Neuron (in vitro differentiated cells): ENCODE measurements around the gene MEF2B.
"Not testable (repeated sequence)": the region's sequence is repeated elsewhere in the genome, so short reads cannot be mapped to it uniquely, and the experiment has no call there.

Experiments used
- H2AFZ ChIP-seq: one replicate; pipeline ENCODE4 v1.6.1; 2013; ENCODE audit warnings: low read depth, mild to moderate bottlenecking, inconsistent platforms, low read length, moderate library complexity
- H3K27me3 ChIP-seq: one replicate; pipeline ENCODE4 v1.6.1; 2013; ENCODE audit warnings: low read length; ENCODE audit not compliant: insufficient read depth
- H3K36me3 ChIP-seq: one replicate; pipeline ENCODE4 v1.6.1; 2013; ENCODE audit warnings: low read length; ENCODE audit not compliant: insufficient read depth
- H3K4me1 ChIP-seq: one replicate; pipeline ENCODE4 v1.6.1; 2013; ENCODE audit warnings: low read length; ENCODE audit not compliant: insufficient read depth
- H3K4me3 ChIP-seq: 2 replicates; pipeline ENCODE4 v1.5.1; 2013; ENCODE audit warnings: mild to moderate bottlenecking, low read length, moderate library complexity
- H3K9me3 ChIP-seq: one replicate; pipeline ENCODE4 v1.6.1; 2013; ENCODE audit warnings: low read length

MEF2B gene

GRCh38 chr19:19120308-19121231 is 49.5 kb downstream of the MEF2B start:
- Histone ChIP-seq H3K27me3 (no peaks in the 10 kb centered on the region), H3K4me3 (no peak overlapping the region), H3K4me1 (no peaks in the 10 kb centered on the region), H3K9me3 (peaks cover 2% of the 10 kb centered on the region), H2AFZ (no peak overlapping the region), H3K36me3 (peaks cover 19% of the 10 kb centered on the region)

GRCh38 chr19:19119325-19120237 is 50.5 kb downstream of the MEF2B start:
- Histone ChIP-seq H3K9me3 (peaks cover 2% of the 10 kb centered on the region), H2AFZ (no peak overlapping the region), H3K4me1 (no peaks in the 10 kb centered on the region), H3K36me3 (peaks cover 19% of the 10 kb centered on the region), H3K27me3 (no peaks in the 10 kb centered on the region), H3K4me3 (no peak overlapping the region)

- Histone ChIP-seq H3K9me3 (no peaks in the 10 kb centered on the region), H3K36me3 (peaks cover 10% of the 10 kb centered on the region), H3K4me3 (no peak overlapping the region), H2AFZ (no peak overlapping the region), H3K27me3 (no peaks in the 10 kb centered on the region), H3K4me1 (peaks cover 10% of the 10 kb centered on the region)
These were observed 54.1 kb downstream of the MEF2B start for GRCh38 chr19:19115954-19116353.

GRCh38 chr19:19113040-19113626 is 56.9 kb downstream of the MEF2B start:
- Histone ChIP-seq H3K36me3 (no peaks in the 10 kb centered on the region), H3K4me3 (no peak overlapping the region), H2AFZ (peak overlapping the region; percentile 17), H3K4me1 (peaks cover 10% of the 10 kb centered on the region), H3K27me3 (no peaks in the 10 kb centered on the region), H3K9me3 (no peaks in the 10 kb centered on the region)

- Histone ChIP-seq H3K9me3 (no peaks in the 10 kb centered on the region), H3K36me3 (no peaks in the 10 kb centered on the region), H3K27me3 (no peaks in the 10 kb centered on the region), H3K4me1 (peaks cover 10% of the 10 kb centered on the region), H2AFZ (no peak overlapping the region), H3K4me3 (no peak overlapping the region)
These were observed 58.0 kb downstream of the MEF2B start for GRCh38 chr19:19111967-19112580.

- H2AFZ ChIP-seq, result no peak overlapping the region
- H3K9me3 ChIP-seq, result no peaks in the 10 kb centered on the region
- peaks cover 10% of the 10 kb centered on the region for H3K4me1 ChIP-seq
- no peaks in the 10 kb centered on the region for H3K36me3 ChIP-seq
- no peaks in the 10 kb centered on the region for H3K27me3 ChIP-seq
- no peak overlapping the region for H3K4me3 ChIP-seq
These were observed 58.8 kb downstream of the MEF2B start for GRCh38 chr19:19111136-19111835.

- H3K4me3 ChIP-seq, result no peak overlapping the region
These were observed 59.5 kb downstream of the MEF2B start for GRCh38 chr19:19110410-19111135.

GRCh38 chr19:19109601-19110000 is 60.5 kb downstream of the MEF2B start:
- Histone ChIP-seq H3K4me3 (no peak overlapping the region), H3K27me3 (no peaks in the 10 kb centered on the region), H2AFZ (no peak overlapping the region), H3K36me3 (no peaks in the 10 kb centered on the region), H3K4me1 (peaks cover 14% of the 10 kb centered on the region), H3K9me3 (no peaks in the 10 kb centered on the region)

More at GRCh38 chr19:19110410-19111135, 59.5 kb downstream of the MEF2B start:
- no peak overlapping the region for H2AFZ ChIP-seq
- no peaks in the 10 kb centered on the region for H3K9me3 ChIP-seq
- no peaks in the 10 kb centered on the region for H3K27me3 ChIP-seq
- no peaks in the 10 kb centered on the region for H3K36me3 ChIP-seq
- H3K4me1 ChIP-seq, result peaks cover 10% of the 10 kb centered on the region

- Histone ChIP-seq H3K9me3 (no peaks in the 10 kb centered on the region), H3K4me3 (no peak overlapping the region), H3K27me3 (no peaks in the 10 kb centered on the region), H3K36me3 (no peaks in the 10 kb centered on the region), H2AFZ (no peak overlapping the region), H3K4me1 (peaks cover 4% of the 10 kb centered on the region)
These were observed 62.4 kb downstream of the MEF2B start for GRCh38 chr19:19107654-19108053.

GRCh38 chr19:19106938-19107337 is 63.1 kb downstream of the MEF2B start:
- not testable (repeated sequence) for H3K9me3 ChIP-seq, H3K4me3 ChIP-seq, H3K27me3 ChIP-seq, H2AFZ ChIP-seq, H3K4me1 ChIP-seq, H3K36me3 ChIP-seq

GRCh38 chr19:19106056-19106551 is 64.0 kb downstream of the MEF2B start:
- H3K9me3 ChIP-seq, result no peaks in the 10 kb centered on the region
- H3K27me3 ChIP-seq, result no peaks in the 10 kb centered on the region
- H3K36me3 ChIP-seq, result no peaks in the 10 kb centered on the region
- peak overlapping the region; percentile 39 for H2AFZ ChIP-seq
- no peak overlapping the region for H3K4me3 ChIP-seq
- peaks cover 4% of the 10 kb centered on the region for H3K4me1 ChIP-seq
